HG02759 (cell line): ENCODE measurements around the gene CDC6.

ENCODE experiments used
- ATAC-seq: cut with Tn5 transposase; IDR thresholded peaks from one replicate; pipeline ENCODE4 v1.9.1; 2021; ENCODE audit warnings: mild to moderate bottlenecking, moderate library complexity; ENCODE audit not compliant: unreplicated experiment

Gene CDC6

DNA sequence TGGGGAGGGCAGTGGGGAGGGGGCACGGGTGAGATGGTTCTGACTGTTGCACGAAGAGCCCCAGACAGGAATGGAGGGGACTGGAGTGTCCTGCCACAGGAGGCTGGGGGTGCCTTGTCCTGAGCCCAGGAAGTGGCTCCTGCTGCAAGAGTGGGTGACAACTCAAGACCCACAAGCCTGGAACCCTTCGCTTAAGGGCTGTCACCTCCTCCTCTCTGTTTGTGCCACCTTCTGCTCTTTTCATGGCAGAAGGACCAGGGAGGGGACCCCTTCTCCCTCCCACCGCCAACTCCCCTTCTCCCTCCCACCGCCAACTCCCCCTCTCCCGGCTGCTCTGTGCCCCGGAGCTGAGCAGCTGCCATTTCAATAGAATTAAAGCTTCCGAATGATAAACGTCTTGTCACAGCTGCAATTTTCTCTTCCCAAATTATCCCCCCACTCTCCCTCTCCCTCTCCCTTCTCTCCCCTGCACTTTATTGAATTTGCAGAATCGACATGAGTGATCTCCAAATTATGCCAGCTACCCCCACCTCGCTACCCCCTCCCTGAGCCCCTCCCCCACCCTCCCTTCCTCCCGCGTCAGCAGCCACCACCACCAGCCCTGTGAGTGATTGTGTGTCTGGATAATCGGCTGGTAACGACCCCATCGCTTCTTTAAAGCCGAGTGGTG lies 63.1 kb downstream of the CDC6 start:
- ATAC-seq: no peak

DNA sequence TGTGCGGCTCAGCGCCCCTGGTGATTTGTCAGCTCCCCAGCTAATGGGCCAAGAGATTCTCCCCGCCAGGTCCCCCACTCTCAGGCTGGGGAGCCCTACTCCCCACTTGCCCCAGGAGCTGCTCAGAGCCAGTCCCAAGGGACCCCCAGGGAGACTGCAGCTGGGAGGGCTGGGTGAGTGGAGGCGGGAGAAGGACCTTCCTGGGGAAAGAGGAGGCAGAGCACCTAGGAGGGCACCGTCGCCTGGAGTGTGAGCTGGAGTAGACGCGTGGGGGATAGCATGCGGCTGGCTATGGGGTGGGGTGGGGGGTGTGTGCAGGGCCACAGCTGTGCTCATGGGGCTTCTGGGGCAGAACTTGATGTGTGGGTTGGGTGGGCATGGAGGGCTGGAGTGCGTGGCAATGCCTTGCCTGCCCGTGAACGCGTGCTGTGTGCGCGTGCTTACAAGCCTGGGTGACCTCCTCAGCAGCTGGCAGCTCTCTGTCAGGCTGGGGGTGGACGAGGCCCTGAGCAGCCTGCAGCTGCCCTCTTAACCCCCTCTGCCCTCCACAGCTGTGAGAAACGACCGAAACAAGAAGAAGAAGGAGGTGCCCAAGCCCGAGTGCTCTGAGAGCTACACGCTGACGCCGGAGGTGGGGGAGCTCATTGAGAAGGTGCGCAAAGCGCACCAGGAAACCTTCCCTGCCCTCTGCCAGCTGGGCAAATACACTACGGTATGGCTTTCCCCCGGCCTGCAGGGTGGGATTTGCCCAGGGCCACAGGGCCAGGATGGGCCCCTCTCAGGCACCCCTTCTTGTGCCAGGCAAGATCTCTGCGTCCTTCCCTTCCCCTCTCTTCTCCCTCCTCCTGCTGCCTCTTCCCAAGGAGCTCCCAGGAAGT lies 63.9 kb downstream of the CDC6 start:
- ATAC-seq: no peak

GRCh38 chr17:40352237-40352778 lies 64.6 kb downstream of the CDC6 start:
- ATAC-seq: no peak

GRCh38 chr17:40352779-40353394 lies 65.2 kb downstream of the CDC6 start:
- no peak for ATAC-seq
